GM21447 (cell line): ENCODE data around the gene ITGA6.
A peak's percentile ranks its signal among the peaks of the same experiment; 100 is the strongest.

Source experiments
- ATAC-seq: cut with Tn5 transposase; IDR thresholded peaks from one replicate; pipeline ENCODE4 v1.9.1; 2021; ENCODE audit not compliant: unreplicated experiment

ITGA6 gene

GRCh38 chr2:172439911-172440310 is 12.5 kb downstream of the ITGA6 start:
- ATAC-seq, result no peak

DNA sequence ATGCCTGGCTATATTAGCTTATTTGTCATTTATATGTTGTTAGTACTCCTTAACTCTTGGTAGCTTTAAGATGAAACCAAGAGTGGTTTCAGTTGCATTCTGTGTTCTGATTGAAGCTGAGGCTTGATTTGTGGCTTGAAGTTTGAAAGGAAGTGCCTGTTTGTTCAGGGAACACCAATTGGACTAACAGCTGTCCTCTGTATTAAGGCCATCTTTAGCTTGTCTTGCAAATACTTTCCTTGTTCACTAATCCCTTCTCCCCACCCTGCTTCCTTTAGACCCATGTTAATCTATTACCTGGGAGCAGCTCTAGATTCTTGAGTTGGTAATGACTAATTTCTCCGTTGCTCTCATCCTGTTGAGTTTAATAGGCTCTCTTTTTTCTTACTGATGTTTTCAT is 13.4 kb downstream of the ITGA6 start:
- ATAC-seq, result no peak

DNA sequence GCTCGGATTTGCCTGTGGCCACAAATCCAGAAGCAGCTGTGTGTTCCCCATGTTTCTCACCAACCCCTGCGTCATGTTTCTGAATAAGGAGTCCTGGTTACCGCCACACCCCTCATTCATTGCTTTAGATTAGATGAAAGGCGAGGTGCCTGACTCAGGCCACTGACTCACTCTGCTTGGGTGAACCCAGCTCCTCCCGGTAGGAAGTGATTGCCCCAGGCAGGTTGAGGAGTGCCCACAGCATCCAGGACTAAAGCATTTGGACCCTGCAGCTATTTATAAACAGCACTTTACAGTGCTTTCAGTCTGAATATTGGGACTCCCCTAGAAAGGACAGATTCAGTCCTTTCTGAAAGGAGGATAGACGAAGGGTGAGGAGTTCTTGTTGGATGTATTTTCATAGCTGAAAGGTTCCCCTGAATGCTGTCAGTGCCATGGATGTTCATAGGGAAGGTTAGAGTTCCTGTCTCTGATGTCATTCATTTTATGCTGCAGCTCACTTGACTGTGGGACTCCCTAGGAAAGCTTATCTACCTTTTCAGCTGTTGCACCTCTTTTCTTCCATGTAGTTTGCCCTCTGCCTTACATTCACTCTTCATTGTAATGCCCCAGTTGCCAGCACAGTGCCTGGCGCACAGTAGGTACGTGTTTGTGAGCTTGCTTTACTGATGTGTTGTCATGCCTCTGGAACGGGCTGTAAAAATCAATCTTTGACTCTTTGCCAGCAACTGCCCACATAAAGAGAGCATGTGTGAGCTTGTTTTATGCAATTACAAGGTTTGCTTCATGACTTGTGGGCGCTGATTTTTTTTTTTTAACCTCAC is 14.9 kb downstream of the ITGA6 start:
- no peak for ATAC-seq

- no peak for ATAC-seq
These were observed 18.5 kb downstream of the ITGA6 start for GRCh38 chr2:172445851-172446250.

DNA sequence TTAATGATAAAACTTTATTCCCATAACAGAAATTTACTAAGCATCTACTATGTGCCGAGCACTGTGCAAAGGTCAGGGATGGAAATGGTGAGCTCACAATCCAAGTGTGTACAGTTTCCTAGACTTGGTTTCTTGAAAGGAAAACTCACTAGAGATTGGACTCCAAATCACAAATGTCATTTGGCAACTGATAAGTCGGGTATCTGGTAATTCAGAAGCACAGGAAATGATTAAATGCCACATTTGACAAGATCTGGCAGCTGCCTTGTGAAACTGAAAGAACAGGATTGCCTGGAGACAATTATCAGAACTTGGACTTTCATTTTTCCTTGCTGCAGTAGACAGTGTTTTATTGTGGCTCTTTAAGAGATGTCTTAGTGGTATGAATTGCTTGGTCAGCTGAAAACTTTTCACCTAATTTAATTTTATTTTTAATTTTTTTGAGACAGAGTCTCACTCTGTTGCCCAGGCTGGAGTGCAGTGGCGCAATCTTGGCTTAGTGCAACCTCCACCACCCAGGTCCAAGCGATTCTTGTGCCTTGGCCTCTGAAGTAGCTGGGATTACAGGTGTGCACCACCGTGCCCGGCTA is 19.2 kb downstream of the ITGA6 start:
- ATAC-seq, result no peak

DNA sequence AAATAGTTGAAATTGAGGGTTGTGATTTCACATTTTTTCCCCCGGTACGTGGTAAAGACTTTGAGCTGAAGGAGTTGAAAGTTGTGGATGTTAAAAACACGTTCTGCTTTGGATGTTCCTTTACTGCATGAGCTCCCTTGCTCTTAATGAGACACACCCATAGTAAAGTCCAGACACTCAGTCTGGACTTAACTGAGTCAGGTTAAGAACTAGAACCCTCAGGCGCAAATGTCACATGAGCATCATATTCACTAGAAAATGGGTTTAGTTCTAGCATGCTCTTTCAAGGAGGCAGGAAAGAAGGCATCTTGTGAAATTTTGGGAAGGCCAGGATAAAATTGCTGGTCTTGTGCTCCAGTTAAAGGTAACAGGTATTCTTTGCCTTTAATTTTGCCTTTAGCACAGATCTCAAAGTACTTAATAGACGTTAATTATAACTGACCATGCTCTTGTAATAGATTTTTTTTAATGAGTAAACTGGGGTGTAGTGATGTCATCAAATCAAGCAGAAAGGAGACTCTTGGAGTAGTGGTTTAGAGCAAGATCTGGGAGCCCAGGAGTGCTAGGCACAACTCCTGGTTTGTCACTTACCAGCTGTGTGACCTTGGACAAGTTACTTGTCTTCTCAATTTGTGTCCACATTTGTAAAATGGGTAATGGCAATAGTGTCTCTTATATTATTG is 20.6 kb downstream of the ITGA6 start:
- ATAC-seq, result no peak

GRCh38 chr2:172448544-172449267 is 21.3 kb downstream of the ITGA6 start:
- no peak for ATAC-seq

DNA sequence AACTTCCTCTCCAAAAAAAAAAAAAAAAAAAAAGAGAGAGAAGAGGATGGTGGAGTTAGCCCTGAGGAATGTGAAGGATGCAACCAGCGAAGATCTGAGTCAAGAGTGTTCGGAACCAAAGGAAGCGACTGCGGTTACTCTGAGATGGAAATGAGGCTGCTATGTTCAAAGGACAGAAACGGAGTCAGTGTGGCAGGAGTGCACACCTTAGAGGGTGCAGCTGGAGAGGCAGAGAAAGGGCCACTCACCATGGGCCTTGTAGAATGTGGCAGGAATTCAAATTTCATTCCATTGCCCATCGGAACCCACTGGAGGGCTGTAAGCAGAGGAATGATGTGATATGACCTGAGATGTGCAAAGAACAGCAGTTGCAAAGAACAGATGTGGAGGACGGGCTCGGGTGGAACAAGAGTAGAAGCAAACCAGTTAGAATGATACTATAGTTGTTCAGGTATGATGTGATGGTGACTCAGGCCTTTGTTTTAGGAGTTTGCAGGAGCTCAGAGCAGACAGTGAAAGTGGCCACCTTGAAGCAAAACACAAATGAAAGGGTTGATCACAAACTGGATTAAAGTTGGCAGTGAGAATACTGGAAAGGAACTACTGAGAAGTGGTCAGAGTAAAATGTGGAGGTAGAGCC is 22.6 kb downstream of the ITGA6 start:
- ATAC-seq, result no peak

- ATAC-seq, result no peak
These were observed 24.5 kb downstream of the ITGA6 start for GRCh38 chr2:172451923-172452322.

GRCh38 chr2:172452845-172453244 is 25.5 kb downstream of the ITGA6 start:
- ATAC-seq, result no peak

DNA sequence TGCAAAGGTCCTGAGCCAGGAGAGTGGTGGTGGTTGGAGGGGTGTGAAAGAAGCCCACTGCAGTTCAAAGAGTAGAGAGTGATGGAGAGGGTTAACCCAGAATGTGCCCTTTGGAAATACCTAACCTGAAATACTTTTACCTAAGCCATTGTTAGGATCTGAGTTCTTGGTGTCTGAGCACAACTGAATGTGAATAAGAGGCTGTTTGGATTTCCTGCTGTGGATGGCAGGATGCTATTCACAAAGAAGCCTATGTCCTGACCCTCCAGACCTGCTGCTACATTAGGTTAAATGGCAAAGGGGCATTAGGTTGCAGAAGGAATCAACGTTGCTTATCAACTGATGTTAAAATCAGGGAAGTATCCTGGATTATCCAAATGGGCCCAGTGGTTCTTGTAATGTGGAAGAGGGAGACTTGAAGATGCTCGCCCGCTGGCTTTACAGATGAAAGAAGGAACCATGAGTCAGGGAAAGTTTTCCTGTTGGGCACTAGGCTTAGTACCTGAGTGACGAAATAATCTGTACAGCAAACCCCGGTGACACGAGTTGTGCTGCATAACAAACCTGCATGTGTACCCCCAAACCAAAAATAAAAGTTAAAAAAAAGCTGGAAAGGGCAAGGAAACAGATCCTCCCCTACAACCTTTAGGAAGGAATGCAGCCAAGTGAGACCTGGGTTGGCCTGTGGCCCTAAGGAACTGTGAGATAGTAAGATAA is 27.2 kb downstream of the ITGA6 start:
- ATAC-seq, result no peak

- ATAC-seq, result no peak
These were observed 27.7 kb downstream of the ITGA6 start for GRCh38 chr2:172455121-172455515.

DNA sequence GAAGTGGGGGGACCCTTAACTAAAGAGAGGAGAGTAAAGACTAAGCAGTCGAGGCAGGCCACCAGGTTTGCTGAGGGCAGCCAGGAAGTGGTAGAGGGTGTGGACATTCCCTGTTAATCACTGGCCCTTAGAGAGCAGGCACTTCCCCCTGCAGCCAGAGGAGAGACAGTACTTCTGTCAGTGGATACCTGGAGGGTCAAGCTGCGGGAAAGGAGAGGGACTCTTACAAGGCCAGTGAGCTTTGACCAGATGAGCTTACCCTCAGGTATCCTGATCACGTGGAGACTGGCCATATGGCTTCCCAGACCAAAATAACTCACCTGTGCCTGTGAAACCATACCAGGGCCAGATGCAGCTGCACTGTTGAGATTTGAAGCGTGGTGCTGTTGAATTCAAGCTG is 28.6 kb downstream of the ITGA6 start:
- ATAC-seq, result no peak

- no peak for ATAC-seq
These were observed 30.1 kb downstream of the ITGA6 start for GRCh38 chr2:172457536-172457935.

- ATAC-seq, result no peak
These were observed 31.3 kb downstream of the ITGA6 start for GRCh38 chr2:172458561-172459124.

- ATAC-seq, result no peak
These were observed 33.4 kb downstream of the ITGA6 start for GRCh38 chr2:172460780-172461201.

DNA sequence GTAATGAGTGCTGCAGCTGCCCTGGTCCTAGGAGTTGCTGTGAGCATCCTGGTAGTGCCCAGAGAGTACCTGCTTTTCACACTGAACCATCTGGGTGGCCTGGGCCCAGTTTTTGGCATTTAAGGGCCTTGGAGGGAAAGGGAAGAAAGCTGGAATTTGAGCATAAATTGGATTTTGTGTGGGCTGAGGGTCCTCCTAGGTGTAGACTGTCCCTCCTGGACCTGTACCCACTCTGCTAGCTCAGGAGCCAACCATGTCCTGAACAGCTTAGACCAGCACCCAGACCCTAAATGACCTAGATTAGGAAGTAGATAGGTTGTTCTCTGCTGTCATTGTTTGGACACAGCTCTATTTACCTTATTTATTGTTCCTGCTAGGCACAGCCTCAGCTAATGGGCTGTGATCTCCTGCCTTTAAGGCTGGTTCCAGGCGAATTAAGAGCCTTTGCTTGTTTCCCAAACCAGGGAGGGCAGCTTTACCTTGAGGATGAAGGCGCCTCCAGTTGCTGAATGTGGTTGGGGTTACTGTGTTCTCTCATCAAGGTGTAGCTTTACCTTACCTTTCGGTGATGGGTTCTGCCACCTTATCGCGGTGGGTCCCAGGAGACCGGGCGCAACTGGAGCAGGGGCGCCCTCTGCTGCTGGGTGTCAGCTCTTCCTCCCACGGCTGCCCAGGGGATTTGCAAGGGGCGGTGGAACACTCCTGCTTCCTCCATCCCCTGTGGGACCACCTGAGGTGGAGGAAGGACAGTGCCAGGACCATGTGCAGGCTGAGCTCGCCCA is 34.4 kb downstream of the ITGA6 start:
- no peak for ATAC-seq

GRCh38 chr2:172462373-172462848 is 35.0 kb downstream of the ITGA6 start:
- ATAC-seq, result no peak

GRCh38 chr2:172462849-172463381 is 35.5 kb downstream of the ITGA6 start:
- ATAC-seq, result peak; percentile 72
